T-cell (primary cell): Measurements from ENCODE around the gene ST8SIA4. TPM values are rescaled to one million over a fixed set of nuclear protein-coding genes. Genes with fewer than 3 reads are reported as not detected.

Experiments used
- ATAC-seq, 4 experiments: fragments of 200-7000 bp in 3 of 4; fragments of 150-1000 bp in 1 of 4; cut with Tn5 transposase; replicated peaks in 1 of 4; 1 replicate in 3 of 4; 2 replicates in 1 of 4; pipeline ENCODE4 v1.10.0; 2021; ENCODE audit warnings: moderate library complexity in 3 of 4, mild to moderate bottlenecking in 2 of 4, moderate number of reproducible peaks in 1 of 4
- CTCF ChIA-PET, 2 donors: fragments of 300-600 bp; sonication (Branson Sonifier 250); formaldehyde crosslinking; loops; one replicate each; lab custom pipeline; 2022; ENCODE audit warnings: antibody characterized with exemption in 2 of 2; lab: Charles Lee
- POLR2A ChIA-PET, 2 donors: fragments of 300-600 bp; sonication (Branson Sonifier 250); formaldehyde crosslinking; loops; one replicate each; lab custom pipeline; 2022; ENCODE audit warnings: antibody characterized with exemption in 2 of 2; lab: Charles Lee
- DNase-seq, 35 experiments: peaks; one replicate each; pipeline versions ENCODE4 v3.0.0 to v3.0.0-alpha.2; 2013 to 2023
- H3K27ac ChIP-seq: one replicate; pipeline ENCODE4 v1.5.1; 2013; ENCODE audit warnings: low read length
- H3K27me3 ChIP-seq, 2 experiments: replicated peaks in 1 of 2; 1 replicate in 1 of 2; 2 replicates in 1 of 2; pipeline versions ENCODE4 v1.6.1 to v1.7.0; 2013; ENCODE audit warnings: low read length in 1 of 2, mixed read lengths in 1 of 2; ENCODE audit not compliant: control insufficient read depth in 2 of 2, insufficient read depth in 2 of 2; ENCODE audit errors: extremely low read depth in 1 of 2
- H3K36me3 ChIP-seq, 2 donors: 1 replicate in 1 of 2; 2 replicates in 1 of 2; pipeline versions ENCODE4 v1.6.1 to v1.7.0; 2013; ENCODE audit warnings: low read length in 1 of 2; ENCODE audit not compliant: control insufficient read depth in 2 of 2, insufficient read depth in 1 of 2; ENCODE audit errors: extremely low read depth in 1 of 2
- H3K4me1 ChIP-seq, 2 experiments: 1 replicate in 1 of 2; 2 replicates in 1 of 2; pipeline versions ENCODE4 v1.6.1 to v1.7.0; 2013; ENCODE audit warnings: low read length in 2 of 2, mixed read lengths in 1 of 2; ENCODE audit not compliant: insufficient read depth in 2 of 2, control insufficient read depth in 1 of 2; ENCODE audit errors: extremely low read depth in 1 of 2
- H3K4me3 ChIP-seq, 2 donors: 1 replicate in 1 of 2; 2 replicates in 1 of 2; pipeline versions ENCODE4 v1.5.1 to v1.7.0; 2013; ENCODE audit warnings: mild to moderate bottlenecking in 2 of 2, low read length in 1 of 2, moderate library complexity in 1 of 2; ENCODE audit not compliant: control insufficient read depth in 1 of 2; ENCODE audit errors: extremely low read depth in 1 of 2
- H3K9me3 ChIP-seq: 2 replicates; pipeline ENCODE4 v1.7.0; 2013
- H3K27ac Mint-ChIP-seq, 2 donors: one replicate each; pipeline ENCODE4 v1.8.0; 2020 to 2021; ENCODE audit warnings: mild to moderate bottlenecking in 2 of 2, mixed read lengths in 2 of 2
- H3K27me3 Mint-ChIP-seq, 2 donors: one replicate each; pipeline ENCODE4 v1.8.0; 2021 to 2022; ENCODE audit warnings: mixed read lengths in 2 of 2
- H3K36me3 Mint-ChIP-seq: one replicate; pipeline ENCODE4 v1.8.0; 2021; ENCODE audit warnings: mixed read lengths
- H3K4me1 Mint-ChIP-seq, 3 donors: one replicate each; pipeline ENCODE4 v1.8.0; 2020 to 2022; ENCODE audit warnings: mixed read lengths in 3 of 3, mild to moderate bottlenecking in 1 of 3
- H3K4me3 Mint-ChIP-seq, 3 donors: one replicate each; pipeline ENCODE4 v1.8.0; 2020 to 2022; ENCODE audit warnings: mild to moderate bottlenecking in 3 of 3, mixed read lengths in 3 of 3, moderate library complexity in 3 of 3
- H3K9me3 Mint-ChIP-seq, 3 donors: one replicate each; pipeline ENCODE4 v1.8.0; 2020 to 2022; ENCODE audit warnings: mixed read lengths in 3 of 3
- WGBS: methylation state at CpG from one replicate; pipeline ENCODE4 v1.1.5; 2013; ENCODE audit warnings: missing lambda C conversion rate; ENCODE audit not compliant: insufficient coverage; 5-methylcytosine and 5-hydroxymethylcytosine counted together
- total RNA-seq, 35 experiments: library from RNA in 6 of 35; stranded (reverse) in 6 of 35; fragments of 120-200 nt in 1 of 35; gene quantifications; one replicate each; pipeline versions ENCODE4 v1.2.1 to v1.2.4 and lab custom pipeline; 2013 to 2026

ST8SIA4 gene
- total RNA-seq, 5 donors from 2014 or later (not counting 1 experiment from before 2014, with no cell fraction given), result 27.0 to 36.9 (median 28.8) TPM

- no peak overlapping the region for H3K4me3 Mint-ChIP-seq
- CTCF ChIA-PET, result interaction anchor here in 1 of 2 donors (1.0 kb wide), 1 partner anchor 15 kb away, joined by 3 read pairs; no protein-coding TSS in a partner anchor
- H3K36me3 Mint-ChIP-seq, result no peaks in the 10 kb centered on the region
- Histone ChIP-seq H3K27me3 (no peaks in the 10 kb centered on the region), H3K36me3 (no peaks in the 10 kb centered on the region), H3K9me3 (no peaks in the 10 kb centered on the region), H3K4me1 (no peaks in the 10 kb centered on the region), H3K4me3 (no peak overlapping the region), H3K27ac (no peak overlapping the region)
- WGBS, result 95% methylated on average over 2 of the region's 3 CpGs
- no peak for ATAC-seq
- POLR2A ChIA-PET, result no interaction called here
- no peak for DNase-seq
- peaks cover 0 to 3% of the 10 kb centered on the region in 2 donors for H3K27me3 Mint-ChIP-seq
- peaks cover 0 to 4% (median 3%) of the 10 kb centered on the region in 3 donors for H3K4me1 Mint-ChIP-seq
- H3K9me3 Mint-ChIP-seq, result no peaks in the 10 kb centered on the region
- H3K27ac Mint-ChIP-seq, result no peak overlapping the region
Observed at GRCh38 chr5:100772006-100772405, 131.1 kb downstream of the ST8SIA4 start.

DNA sequence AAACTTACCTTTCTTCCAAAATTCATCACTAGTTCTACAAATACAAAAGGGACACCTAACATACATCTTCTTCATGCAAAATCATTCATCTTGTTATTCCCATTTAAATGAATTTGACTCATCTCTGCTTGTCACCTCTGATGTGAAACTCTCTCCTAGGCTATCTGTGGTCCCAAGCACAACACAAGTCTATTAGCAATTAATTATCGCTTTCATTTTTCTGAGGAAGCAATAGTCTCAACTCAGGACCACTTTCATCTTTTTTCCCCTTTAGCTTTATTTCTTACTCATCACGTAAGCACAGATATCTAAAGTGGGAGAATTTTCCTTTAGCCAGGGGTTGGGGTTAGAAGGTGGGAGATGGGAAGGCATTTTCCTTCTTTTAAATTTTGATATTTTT lies 131.9 kb downstream of the ST8SIA4 start:
- ChIA-PET POLR2A (no interaction called here), CTCF (interaction anchor here in 1 of 2 donors (1.0 kb wide), 1 partner anchor 14 kb away, joined by 3 read pairs; no protein-coding TSS in a partner anchor)
- Mint-ChIP-seq H3K4me3 (no peak overlapping the region), H3K36me3 (no peaks in the 10 kb centered on the region), H3K27me3 (peaks cover 0 to 3% of the 10 kb centered on the region in 2 donors), H3K9me3 (no peaks in the 10 kb centered on the region), H3K4me1 (no peaks in the 10 kb centered on the region), H3K27ac (no peak overlapping the region)
- Histone ChIP-seq H3K27me3 (no peaks in the 10 kb centered on the region), H3K4me3 (no peak overlapping the region), H3K36me3 (no peaks in the 10 kb centered on the region), H3K9me3 (no peaks in the 10 kb centered on the region), H3K4me1 (no peaks in the 10 kb centered on the region), H3K27ac (no peak overlapping the region)
- ATAC-seq (no peak), DNase-seq (no peak)
- 100% methylated on average over 1 of the region's 2 CpGs for WGBS

DNA sequence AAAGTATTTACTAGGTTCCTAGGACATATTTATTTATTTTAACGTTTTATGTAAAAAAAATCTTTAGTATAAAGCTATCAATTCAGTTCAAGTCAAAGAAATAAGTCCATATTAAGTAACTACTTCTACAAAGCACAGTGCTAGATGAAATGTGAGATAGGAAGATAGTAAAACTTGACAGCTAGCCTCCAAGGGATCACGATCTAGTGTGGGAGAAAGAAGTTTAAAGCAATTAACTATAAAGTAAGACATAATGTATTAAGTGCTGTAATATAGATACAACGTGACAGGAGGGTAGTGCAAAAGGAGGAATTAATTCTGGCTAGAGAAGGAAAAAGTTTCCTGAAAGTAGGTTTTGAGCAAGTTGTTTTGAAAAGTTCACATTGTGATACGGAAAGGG lies 134.9 kb downstream of the ST8SIA4 start:
- ChIA-PET POLR2A (no interaction called here), CTCF (no interaction called here)
- Histone ChIP-seq H3K9me3 (no peaks in the 10 kb centered on the region), H3K27me3 (no peaks in the 10 kb centered on the region), H3K4me3 (no peak overlapping the region), H3K4me1 (no peaks in the 10 kb centered on the region), H3K27ac (no peak overlapping the region), H3K36me3 (no peaks in the 10 kb centered on the region)
- H3K27ac Mint-ChIP-seq, result no peak overlapping the region
- no peak overlapping the region for H3K4me3 Mint-ChIP-seq
- 95% methylated on average over 1 of the region's 4 CpGs for WGBS
- no peaks in the 10 kb centered on the region for H3K4me1 Mint-ChIP-seq
- H3K36me3 Mint-ChIP-seq, result no peaks in the 10 kb centered on the region
- H3K9me3 Mint-ChIP-seq, result no peaks in the 10 kb centered on the region
- DNase-seq (no peak), ATAC-seq (no peak)
- H3K27me3 Mint-ChIP-seq, result peaks cover 0 to 5% of the 10 kb centered on the region in 2 donors

- H3K27ac Mint-ChIP-seq, result no peak overlapping the region
- H3K9me3 Mint-ChIP-seq, result no peaks in the 10 kb centered on the region
- POLR2A ChIA-PET, result no interaction called here
- CTCF ChIA-PET, result interaction anchor here in 1 of 2 donors (0.6 kb wide), 1 partner anchor 94 kb away, joined by 3 read pairs; no protein-coding TSS in a partner anchor
- Histone ChIP-seq H3K27ac (no peak overlapping the region), H3K4me1 (no peaks in the 10 kb centered on the region), H3K27me3 (no peaks in the 10 kb centered on the region), H3K4me3 (no peak overlapping the region), H3K36me3 (no peaks in the 10 kb centered on the region), H3K9me3 (no peaks in the 10 kb centered on the region)
- no CpG with 5 or more reads among the region's 1 CpG for WGBS
- peaks cover 0 to 2% of the 10 kb centered on the region in 2 donors for H3K27me3 Mint-ChIP-seq
- H3K4me1 Mint-ChIP-seq, result no peaks in the 10 kb centered on the region
- H3K4me3 Mint-ChIP-seq, result no peak overlapping the region
- DNase-seq, result no peak
- no peak for ATAC-seq
- no peaks in the 10 kb centered on the region for H3K36me3 Mint-ChIP-seq
Observed at GRCh38 chr5:100762995-100763394, 140.1 kb downstream of the ST8SIA4 start.

- no peaks in the 10 kb centered on the region for H3K9me3 Mint-ChIP-seq
Observed at GRCh38 chr5:100762108-100762507, 141.0 kb downstream of the ST8SIA4 start.

DNA sequence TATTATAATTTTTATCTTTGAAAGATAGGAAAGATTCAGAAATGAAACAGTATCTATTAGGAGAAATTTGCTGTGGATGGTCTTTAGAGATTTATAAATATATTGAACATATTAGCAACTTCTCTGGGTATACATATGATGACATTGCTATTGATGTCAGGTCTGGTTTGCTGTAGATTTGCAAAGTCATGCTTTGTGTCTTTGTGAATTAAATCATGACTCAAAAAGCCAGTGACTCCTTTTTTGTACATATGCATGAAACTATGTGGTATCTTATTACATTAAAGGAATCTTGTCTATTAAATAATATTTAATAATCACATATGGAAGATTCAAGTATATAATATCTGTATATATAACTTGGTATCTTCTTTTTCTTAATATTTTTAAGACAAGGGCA lies 141.9 kb downstream of the ST8SIA4 start:
- H3K4me3 ChIP-seq, result no peak overlapping the region
- POLR2A ChIA-PET, result no interaction called here

More at GRCh38 chr5:100762108-100762507, 141.0 kb downstream of the ST8SIA4 start:
- Histone ChIP-seq H3K4me3 (no peak overlapping the region), H3K9me3 (no peaks in the 10 kb centered on the region), H3K27ac (no peak overlapping the region), H3K36me3 (no peaks in the 10 kb centered on the region), H3K4me1 (no peaks in the 10 kb centered on the region), H3K27me3 (no peaks in the 10 kb centered on the region)
- no peaks in the 10 kb centered on the region for H3K4me1 Mint-ChIP-seq
- no peaks in the 10 kb centered on the region for H3K36me3 Mint-ChIP-seq
- CTCF ChIA-PET, result no interaction called here
- DNase-seq (no peak), ATAC-seq (no peak)
- H3K27me3 Mint-ChIP-seq, result peaks cover 2 to 3% of the 10 kb centered on the region in 2 donors
- POLR2A ChIA-PET, result no interaction called here
- no peak overlapping the region for H3K4me3 Mint-ChIP-seq
- H3K27ac Mint-ChIP-seq, result no peak overlapping the region

DNA sequence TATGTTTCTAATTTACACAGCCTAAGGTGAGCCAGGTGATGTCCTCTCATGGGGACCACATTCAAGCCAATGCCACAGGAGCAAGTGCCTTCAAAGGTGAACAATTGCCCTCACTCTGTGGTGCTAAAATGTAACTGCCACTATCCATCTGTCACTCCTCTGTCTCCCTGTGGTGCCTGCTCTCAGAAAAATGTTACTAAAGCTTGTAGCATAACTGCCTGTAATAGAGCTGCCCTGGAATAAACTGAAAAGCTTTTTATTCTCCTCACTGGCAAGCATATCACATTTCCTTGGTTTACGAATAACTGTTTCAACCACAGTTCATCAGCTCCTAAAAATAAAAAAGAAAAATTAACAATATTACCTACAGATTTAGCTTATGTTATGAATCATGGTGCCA lies 142.4 kb downstream of the ST8SIA4 start:
- Histone ChIP-seq H3K27me3 (no peaks in the 10 kb centered on the region), H3K4me3 (no peak overlapping the region), H3K9me3 (no peaks in the 10 kb centered on the region), H3K4me1 (no peaks in the 10 kb centered on the region), H3K36me3 (no peaks in the 10 kb centered on the region), H3K27ac (no peak overlapping the region)
- no peak overlapping the region for H3K27ac Mint-ChIP-seq
- H3K27me3 Mint-ChIP-seq, result peaks cover 0 to 3% of the 10 kb centered on the region in 2 donors
- H3K9me3 Mint-ChIP-seq, result no peaks in the 10 kb centered on the region
- no CpG with 5 or more reads among the region's 1 CpG for WGBS
- ATAC-seq, result no peak
- H3K36me3 Mint-ChIP-seq, result no peaks in the 10 kb centered on the region
- ChIA-PET POLR2A (no interaction called here), CTCF (no interaction called here)
- no peak for DNase-seq
- H3K4me3 Mint-ChIP-seq, result no peak overlapping the region
- no peaks in the 10 kb centered on the region for H3K4me1 Mint-ChIP-seq

More for the DNA sequence above, 141.9 kb downstream of the ST8SIA4 start:
- Histone ChIP-seq H3K9me3 (no peaks in the 10 kb centered on the region), H3K27me3 (no peaks in the 10 kb centered on the region), H3K4me1 (no peaks in the 10 kb centered on the region), H3K27ac (no peak overlapping the region), H3K36me3 (no peaks in the 10 kb centered on the region)
- no peaks in the 10 kb centered on the region for H3K9me3 Mint-ChIP-seq
- H3K27me3 Mint-ChIP-seq, result peaks cover 2 to 3% of the 10 kb centered on the region in 2 donors
- no peak overlapping the region for H3K4me3 Mint-ChIP-seq
- H3K36me3 Mint-ChIP-seq, result no peaks in the 10 kb centered on the region
- no peaks in the 10 kb centered on the region for H3K4me1 Mint-ChIP-seq
- DNase-seq (no peak), ATAC-seq (no peak)
- H3K27ac Mint-ChIP-seq, result no peak overlapping the region
- CTCF ChIA-PET, result no interaction called here
